ENCODE data around the gene SEMA5A. TPM values are rescaled to one million over a fixed set of nuclear protein-coding genes. Genes with fewer than 3 reads are reported as not detected.

The SEMA5A gene
- polyA plus RNA-seq, 1 donor from 2014 or later, result 3.2 TPM

DNA sequence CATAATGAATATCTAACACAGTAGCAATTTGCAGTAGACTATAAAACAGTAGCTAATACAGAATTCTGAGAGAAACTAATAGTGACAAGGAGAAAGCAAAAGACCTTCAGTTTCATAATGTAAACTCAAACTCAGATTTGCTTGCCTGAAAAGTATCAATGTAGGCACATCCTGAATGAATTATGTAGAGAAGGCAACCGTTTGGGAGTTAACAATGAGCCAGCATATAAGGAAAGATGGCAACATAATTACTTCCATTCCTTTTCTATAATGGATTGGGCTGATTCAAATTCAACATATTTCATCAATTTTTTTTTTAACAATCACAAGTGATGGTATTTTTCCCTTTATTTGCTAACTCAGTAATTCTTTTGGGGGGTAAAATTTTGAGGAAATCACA is 261.6 kb downstream of the SEMA5A start:
- TF ChIP-seq POLR2AphosphoS5 (IDR thresholded peaks at IDR 0.05), result no peak
- TF ChIP-seq TAF1 (IDR thresholded peaks at IDR 0.05; ENCODE audit: low read depth), result no peak
- TF ChIP-seq CTCF (IDR thresholded peaks at IDR 0.05; ENCODE audit: poor library complexity, severe bottlenecking), result no peak
- TF ChIP-seq SMC3 (conservative IDR thresholded peaks at IDR 0.05; ENCODE audit: poor library complexity), result no peak
- no peak for TF ChIP-seq RAD21 (conservative IDR thresholded peaks at IDR 0.05)
- TF ChIP-seq MXI1 (conservative IDR thresholded peaks at IDR 0.05; ENCODE audit: poor library complexity, severe bottlenecking), result no peak
- TF ChIP-seq EP300 (conservative IDR thresholded peaks at IDR 0.05; ENCODE audit: poor library complexity, severe bottlenecking), result no peak
- no peak for TF ChIP-seq EZH2 (IDR thresholded peaks at IDR 0.05; ENCODE audit: borderline replicate concordance, insufficient read depth, low read length, poor library complexity, severe bottlenecking)
- no peak for TF ChIP-seq REST (IDR thresholded peaks at IDR 0.05; ENCODE audit: borderline replicate concordance)
- H3K27ac ChIP-seq (ENCODE audit: low read length), result no peak overlapping the region
- H3K9ac ChIP-seq (ENCODE audit: low read length), result no peak overlapping the region
- H3F3A ChIP-seq (ENCODE audit: insufficient read depth, low read length, poor library complexity, severe bottlenecking), result no peaks in the 10 kb centered on the region
- no peaks in the 10 kb centered on the region for H3K36me3 ChIP-seq (ENCODE audit: insufficient read depth, low read length)
- no peak overlapping the region for H3K4me2 ChIP-seq (ENCODE audit: low read length)
- H4K20me1 ChIP-seq (ENCODE audit: insufficient read depth), result no peaks in the 10 kb centered on the region
- no peaks in the 10 kb centered on the region for H3K79me2 ChIP-seq (replicated peaks; ENCODE audit: insufficient read depth, low read length)
- no peaks in the 10 kb centered on the region for H3K9me3 ChIP-seq (ENCODE audit: low read length)
- no peak overlapping the region for H3K4me3 ChIP-seq (ENCODE audit: low read length)
- no peaks in the 10 kb centered on the region for H3K9me2 ChIP-seq (ENCODE audit: insufficient read depth, low read length)
- no peaks in the 10 kb centered on the region for H3K27me3 ChIP-seq (ENCODE audit: insufficient read depth, low read depth, low read length)
- no peak overlapping the region for H2AFZ ChIP-seq (ENCODE audit: low read depth, low read length)

DNA sequence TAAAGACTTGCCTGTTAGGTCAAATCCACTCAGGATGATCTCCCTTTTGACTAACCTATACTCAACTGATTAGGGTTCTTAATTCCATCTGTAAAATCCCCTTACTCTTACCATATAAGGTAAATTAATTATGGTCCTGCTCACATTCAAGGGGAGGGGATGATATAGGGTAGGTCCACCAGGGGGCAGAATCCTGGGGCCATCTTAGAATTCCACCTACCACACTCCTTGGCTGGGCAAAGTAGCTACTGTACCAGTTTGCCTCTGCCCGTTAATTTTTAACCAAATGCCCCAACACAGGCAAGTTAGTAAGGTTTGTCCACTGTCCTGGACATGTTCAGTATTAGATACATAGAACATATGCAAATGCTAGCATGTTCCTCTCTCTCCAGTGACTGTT is 262.4 kb downstream of the SEMA5A start:
- Histone ChIP-seq H3K36me3 (ENCODE audit: insufficient read depth, low read length) (no peaks in the 10 kb centered on the region), H3K27me3 (ENCODE audit: insufficient read depth, low read depth, low read length) (no peaks in the 10 kb centered on the region), H3K9me3 (ENCODE audit: low read length) (peaks cover 2% of the 10 kb centered on the region), H3K9me2 (ENCODE audit: insufficient read depth, low read length) (no peaks in the 10 kb centered on the region), H3K4me3 (ENCODE audit: low read length) (no peak overlapping the region), H2AFZ (ENCODE audit: low read depth, low read length) (no peak overlapping the region), H3K27ac (ENCODE audit: low read length) (no peak overlapping the region), H3F3A (ENCODE audit: insufficient read depth, low read length, poor library complexity, severe bottlenecking) (no peaks in the 10 kb centered on the region), H3K9ac (ENCODE audit: low read length) (no peak overlapping the region), H3K4me2 (ENCODE audit: low read length) (no peak overlapping the region), H3K79me2 (replicated peaks; ENCODE audit: insufficient read depth, low read length) (no peaks in the 10 kb centered on the region), H4K20me1 (ENCODE audit: insufficient read depth) (no peaks in the 10 kb centered on the region)
- no peak for TF ChIP-seq POLR2AphosphoS5 (IDR thresholded peaks at IDR 0.05)
- no peak for TF ChIP-seq EZH2 (IDR thresholded peaks at IDR 0.05; ENCODE audit: borderline replicate concordance, insufficient read depth, low read length, poor library complexity, severe bottlenecking)
- no peak for TF ChIP-seq RAD21 (conservative IDR thresholded peaks at IDR 0.05)
- TF ChIP-seq TAF1 (IDR thresholded peaks at IDR 0.05; ENCODE audit: low read depth), result no peak
- TF ChIP-seq EP300 (conservative IDR thresholded peaks at IDR 0.05; ENCODE audit: poor library complexity, severe bottlenecking), result no peak
- no peak for TF ChIP-seq SMC3 (conservative IDR thresholded peaks at IDR 0.05; ENCODE audit: poor library complexity)
- TF ChIP-seq CTCF (IDR thresholded peaks at IDR 0.05; ENCODE audit: poor library complexity, severe bottlenecking), result no peak
